Activated naive CD4-positive, alpha-beta T cell treated with anti-CD3 and anti-CD28 coated beads, Interleukin-2, amount 50 U/mL, for 24 hours (primary cell): ENCODE data around the gene LAMC3.

Experiments
- H3K27ac Mint-ChIP-seq: one replicate; pipeline ENCODE4 v1.8.0; 2021; ENCODE audit warnings: mild to moderate bottlenecking, mixed read lengths
- H3K27me3 Mint-ChIP-seq: one replicate; pipeline ENCODE4 v1.8.0; 2021; ENCODE audit warnings: mixed read lengths
- H3K36me3 Mint-ChIP-seq: one replicate; pipeline ENCODE4 v1.8.0; 2021; ENCODE audit warnings: mixed read lengths
- H3K4me1 Mint-ChIP-seq: one replicate; pipeline ENCODE4 v1.8.0; 2021; ENCODE audit warnings: mixed read lengths
- H3K4me3 Mint-ChIP-seq: one replicate; pipeline ENCODE4 v1.8.0; 2021; ENCODE audit warnings: mild to moderate bottlenecking, mixed read lengths
- H3K9me3 Mint-ChIP-seq: one replicate; pipeline ENCODE4 v1.8.0; 2021; ENCODE audit warnings: mixed read lengths

LAMC3 gene

DNA sequence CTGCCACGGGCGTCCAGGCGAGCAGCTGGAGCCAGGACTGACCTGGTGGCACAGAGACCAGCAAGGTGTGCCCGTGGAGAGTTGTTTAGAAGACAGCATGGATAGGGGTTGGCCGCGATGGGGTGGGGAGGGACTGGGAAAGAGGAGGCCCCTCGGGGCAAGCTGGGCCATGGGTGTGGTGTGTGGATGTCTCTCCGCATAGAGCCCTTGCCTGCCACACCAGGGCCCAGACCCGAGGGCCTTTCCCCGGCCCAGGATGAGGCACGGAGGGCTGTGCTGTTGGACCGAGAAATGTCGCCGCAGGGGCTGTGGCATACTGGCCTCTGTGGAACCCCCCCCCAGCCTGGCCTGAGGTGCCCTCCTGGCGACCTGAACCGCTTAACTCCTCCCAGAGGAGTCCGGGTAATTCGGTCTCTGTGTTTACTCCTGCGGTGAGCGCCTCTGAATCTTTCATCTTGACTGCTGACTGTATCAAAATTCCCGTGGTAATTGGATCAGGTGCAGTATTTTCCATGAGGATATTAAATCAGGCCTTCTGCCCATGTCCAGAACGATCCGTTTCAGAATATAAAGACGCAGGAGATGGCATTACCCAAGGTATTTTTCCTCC, 22.5 kb upstream of the LAMC3 start:
- Mint-ChIP-seq H3K36me3 (no peaks in the 10 kb centered on the region), H3K27me3 (no peaks in the 10 kb centered on the region), H3K9me3 (no peaks in the 10 kb centered on the region), H3K27ac (no peak overlapping the region), H3K4me3 (no peak overlapping the region), H3K4me1 (no peaks in the 10 kb centered on the region)

DNA sequence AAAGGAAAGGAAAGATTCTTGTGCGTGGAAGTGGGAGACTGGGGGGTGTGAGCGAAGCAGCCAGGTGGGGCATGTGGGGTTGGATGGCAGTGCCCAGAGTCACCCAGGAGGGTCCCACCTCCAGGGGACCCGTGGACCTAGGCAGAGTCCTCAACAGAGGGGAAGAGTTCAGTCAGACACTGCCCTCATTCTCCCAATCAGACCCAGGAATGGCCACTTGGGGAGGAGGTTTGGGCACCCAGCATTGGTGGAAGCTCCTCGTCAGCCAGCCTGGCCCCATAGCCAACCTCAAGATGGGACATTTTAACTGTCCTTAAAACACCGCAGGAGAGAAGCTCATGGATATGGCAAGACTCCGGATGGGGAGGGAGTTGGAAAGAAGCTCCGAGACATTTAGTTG, 21.9 kb upstream of the LAMC3 start:
- H3K36me3 Mint-ChIP-seq = no peaks in the 10 kb centered on the region

DNA sequence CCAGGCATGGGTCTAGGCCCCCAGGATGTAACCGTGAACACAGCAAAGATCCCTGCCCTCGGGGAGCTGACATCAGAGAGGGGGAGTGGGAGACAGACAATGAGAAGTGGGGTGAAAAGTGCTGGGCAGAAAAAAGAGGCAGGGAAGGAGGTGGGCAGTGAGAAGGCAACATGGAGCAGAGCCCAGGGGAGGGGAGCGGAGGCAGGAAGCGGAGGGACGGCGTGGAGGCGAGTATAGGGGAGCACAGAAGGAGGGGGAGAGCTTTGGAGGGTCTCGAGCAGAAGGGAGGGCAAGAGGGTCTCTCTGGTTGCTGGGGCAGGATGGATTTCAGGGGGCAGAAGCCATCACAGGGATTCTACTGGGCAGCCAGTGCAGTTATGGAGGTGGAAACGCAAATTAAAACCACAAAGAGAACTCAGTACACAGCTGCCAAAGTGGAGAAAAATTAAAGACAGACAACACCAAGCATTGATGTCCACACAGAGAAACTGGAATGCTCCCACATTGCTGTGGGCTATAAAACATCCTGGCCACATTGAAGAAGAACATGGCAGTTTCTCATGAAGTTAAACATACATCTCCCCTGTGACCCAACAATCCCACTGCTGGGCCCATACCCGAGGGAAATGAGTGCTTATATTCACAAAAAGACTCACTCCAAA, 21.1 kb upstream of the LAMC3 start:
- no peaks in the 10 kb centered on the region for H3K4me1 Mint-ChIP-seq
- H3K9me3 Mint-ChIP-seq = no peaks in the 10 kb centered on the region
- no peaks in the 10 kb centered on the region for H3K36me3 Mint-ChIP-seq
- no peak overlapping the region for H3K4me3 Mint-ChIP-seq
- H3K27ac Mint-ChIP-seq = no peak overlapping the region
- no peaks in the 10 kb centered on the region for H3K27me3 Mint-ChIP-seq

More for the DNA sequence above, 21.9 kb upstream of the LAMC3 start:
- H3K9me3 Mint-ChIP-seq = no peaks in the 10 kb centered on the region
- no peaks in the 10 kb centered on the region for H3K27me3 Mint-ChIP-seq
- no peak overlapping the region for H3K4me3 Mint-ChIP-seq
- H3K4me1 Mint-ChIP-seq = no peaks in the 10 kb centered on the region
- H3K27ac Mint-ChIP-seq = no peak overlapping the region

DNA sequence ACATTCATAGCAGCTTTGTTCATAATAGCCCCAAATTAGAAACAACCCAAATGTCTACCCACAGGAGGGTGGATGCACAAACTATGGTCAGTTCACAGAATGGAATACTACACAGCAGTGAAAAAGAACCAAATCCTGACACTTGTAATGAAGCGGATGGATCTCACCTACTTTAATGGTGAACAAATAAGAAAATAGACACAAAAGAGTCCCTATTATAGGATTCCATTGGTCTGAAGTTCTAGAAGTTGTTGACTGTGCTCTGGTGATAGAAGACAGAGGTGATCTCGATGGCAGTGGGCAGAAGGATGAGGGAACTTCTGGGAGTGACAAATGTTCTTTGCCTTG, 20.6 kb upstream of the LAMC3 start:
- Mint-ChIP-seq H3K4me1 (no peaks in the 10 kb centered on the region), H3K27ac (no peak overlapping the region), H3K4me3 (no peak overlapping the region), H3K27me3 (no peaks in the 10 kb centered on the region), H3K9me3 (no peaks in the 10 kb centered on the region), H3K36me3 (no peaks in the 10 kb centered on the region)

DNA sequence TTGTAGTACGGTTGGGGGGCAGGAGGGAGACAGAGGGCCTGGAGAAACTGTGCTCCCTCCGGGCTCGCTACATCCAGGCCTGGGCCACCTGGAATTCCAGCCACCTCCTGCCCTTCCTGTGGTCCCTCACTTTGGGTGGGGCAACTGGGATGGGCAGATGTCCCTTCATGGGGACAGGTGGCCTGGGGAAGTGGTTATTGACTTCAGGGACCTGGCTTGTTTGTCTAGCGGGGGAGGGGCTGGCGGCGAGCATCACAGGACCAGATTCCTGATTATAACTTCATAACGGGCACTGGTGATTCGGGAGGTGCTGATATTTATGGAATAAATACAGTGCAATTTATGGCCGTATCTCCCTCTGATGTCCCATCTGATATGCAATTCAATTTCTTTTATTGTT, 20.1 kb upstream of the LAMC3 start:
- Mint-ChIP-seq H3K27me3 (no peaks in the 10 kb centered on the region), H3K9me3 (no peaks in the 10 kb centered on the region), H3K4me1 (no peaks in the 10 kb centered on the region), H3K27ac (no peak overlapping the region), H3K36me3 (no peaks in the 10 kb centered on the region), H3K4me3 (no peak overlapping the region)

DNA sequence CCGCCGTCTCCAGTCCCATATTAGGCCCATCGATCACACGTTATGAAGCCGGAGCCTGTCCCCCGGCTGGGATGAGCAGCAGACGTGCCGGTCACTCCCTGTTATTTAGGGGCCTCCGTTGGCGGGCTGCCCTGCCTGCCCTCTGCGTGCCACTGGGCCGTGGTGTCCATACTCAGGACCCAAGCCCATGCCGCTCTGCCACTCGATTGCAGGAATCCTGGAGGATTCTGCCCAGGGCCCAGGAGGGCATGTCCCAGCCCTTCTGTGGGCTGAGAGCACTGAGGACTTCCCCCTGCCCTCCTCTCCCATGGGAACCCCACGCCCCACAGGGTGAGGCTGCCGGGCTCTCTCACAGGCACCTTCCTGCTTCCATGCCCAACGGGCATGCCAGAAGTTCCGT, 19.6 kb upstream of the LAMC3 start:
- Mint-ChIP-seq H3K4me1 (no peaks in the 10 kb centered on the region), H3K4me3 (no peak overlapping the region), H3K27ac (no peak overlapping the region), H3K9me3 (no peaks in the 10 kb centered on the region), H3K36me3 (no peaks in the 10 kb centered on the region), H3K27me3 (no peaks in the 10 kb centered on the region)

DNA sequence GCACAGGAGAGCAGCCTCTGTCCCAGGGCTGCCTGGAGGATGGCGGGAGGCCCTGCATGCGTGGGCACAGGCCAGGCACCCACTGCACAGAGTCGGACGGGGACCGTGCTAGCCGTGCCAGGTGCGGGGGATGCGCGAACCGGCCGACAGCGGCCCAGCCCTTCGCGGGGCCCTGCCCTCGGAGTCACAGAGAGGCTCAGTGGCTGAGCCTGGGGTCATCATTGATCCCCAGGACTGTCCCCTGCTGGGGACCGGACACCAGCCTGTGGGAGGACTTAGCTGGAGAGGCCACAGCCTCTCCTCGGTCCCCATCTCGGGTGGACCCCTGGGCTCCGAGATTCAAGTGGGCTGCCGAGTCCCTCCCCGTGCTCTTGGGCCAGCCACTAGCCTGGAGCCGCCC, 19.1 kb upstream of the LAMC3 start:
- no peaks in the 10 kb centered on the region for H3K36me3 Mint-ChIP-seq
- H3K4me3 Mint-ChIP-seq = no peak overlapping the region
- no peaks in the 10 kb centered on the region for H3K27me3 Mint-ChIP-seq
- H3K9me3 Mint-ChIP-seq = no peaks in the 10 kb centered on the region
- H3K4me1 Mint-ChIP-seq = peaks cover 1% of the 10 kb centered on the region
- no peak overlapping the region for H3K27ac Mint-ChIP-seq

DNA sequence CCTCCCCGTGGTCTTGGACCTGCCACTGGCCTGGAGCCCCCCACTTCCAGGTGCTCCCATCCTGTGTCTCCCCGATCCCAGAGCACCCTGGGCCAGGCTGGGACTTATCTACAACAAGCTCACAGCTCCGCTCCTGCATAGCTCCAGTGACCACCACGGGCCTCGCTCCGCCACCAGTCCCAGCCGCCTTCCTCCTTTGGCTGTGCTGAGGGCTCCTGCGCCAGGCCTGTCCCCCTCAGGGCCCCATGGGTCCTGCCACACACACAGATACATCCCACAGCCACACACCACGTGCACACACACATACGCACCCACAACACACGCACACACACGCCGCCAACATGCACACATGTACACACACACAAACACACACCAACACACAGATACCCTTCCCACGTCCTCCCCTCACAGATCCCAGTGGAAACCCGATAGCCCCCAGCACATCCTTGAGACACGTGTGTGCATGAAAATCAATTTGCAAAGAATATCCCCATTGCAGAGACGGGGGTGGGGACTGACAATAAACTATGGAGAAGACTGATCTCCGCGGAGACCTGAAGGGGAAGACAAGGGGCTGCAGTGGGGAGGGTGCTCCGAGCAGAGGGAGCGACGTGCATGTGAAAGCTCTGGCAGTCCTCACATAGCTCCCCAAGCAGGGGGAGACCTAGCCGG, 18.5 kb upstream of the LAMC3 start:
- H3K36me3 Mint-ChIP-seq = no peaks in the 10 kb centered on the region
- no peaks in the 10 kb centered on the region for H3K27me3 Mint-ChIP-seq
- no peak overlapping the region for H3K4me3 Mint-ChIP-seq
- H3K4me1 Mint-ChIP-seq = peaks cover 7% of the 10 kb centered on the region
- H3K27ac Mint-ChIP-seq = no peak overlapping the region
- H3K9me3 Mint-ChIP-seq = no peaks in the 10 kb centered on the region

DNA sequence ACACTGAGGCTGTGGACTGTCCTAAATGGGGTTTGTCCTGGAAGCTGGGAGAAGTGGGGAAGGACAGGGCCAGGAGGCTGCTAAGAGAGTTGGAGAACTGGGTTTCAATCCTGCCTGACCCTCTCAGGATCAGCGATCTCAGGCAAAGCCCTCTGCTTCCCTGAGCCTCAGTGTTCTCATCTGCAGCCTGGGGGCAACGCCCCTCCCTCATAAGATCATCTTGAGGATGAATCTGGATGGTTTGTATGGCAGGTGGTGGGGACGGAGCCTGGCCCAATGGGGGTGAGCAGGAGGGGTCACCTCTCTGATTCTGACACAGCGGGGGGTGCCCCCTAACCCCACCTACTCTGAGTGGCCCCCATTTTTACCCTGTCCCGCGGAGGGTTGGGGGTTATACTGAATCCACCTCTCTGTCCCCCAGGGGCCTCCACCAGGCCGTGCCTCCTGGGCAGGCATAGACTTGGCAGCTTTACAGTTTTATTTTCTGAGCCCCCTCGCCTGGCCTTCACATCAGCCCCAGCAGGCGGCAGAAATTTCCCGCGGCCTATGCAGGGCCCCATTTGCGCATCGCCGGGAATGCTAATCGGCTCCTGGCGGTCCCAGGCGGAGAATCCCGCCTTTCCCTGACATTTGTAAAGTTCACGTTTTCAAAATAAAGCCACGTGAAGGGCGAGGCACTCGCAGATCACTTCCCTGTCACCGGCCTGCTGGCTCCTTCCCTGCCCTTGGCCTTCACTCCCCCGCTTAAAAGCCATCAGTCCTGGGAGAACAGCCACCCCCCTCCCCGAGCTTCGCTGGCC, 17.8 kb upstream of the LAMC3 start:
- Mint-ChIP-seq H3K4me1 (peaks cover 9% of the 10 kb centered on the region), H3K4me3 (no peak overlapping the region), H3K27ac (no peak overlapping the region), H3K9me3 (no peaks in the 10 kb centered on the region), H3K27me3 (no peaks in the 10 kb centered on the region), H3K36me3 (no peaks in the 10 kb centered on the region)

DNA sequence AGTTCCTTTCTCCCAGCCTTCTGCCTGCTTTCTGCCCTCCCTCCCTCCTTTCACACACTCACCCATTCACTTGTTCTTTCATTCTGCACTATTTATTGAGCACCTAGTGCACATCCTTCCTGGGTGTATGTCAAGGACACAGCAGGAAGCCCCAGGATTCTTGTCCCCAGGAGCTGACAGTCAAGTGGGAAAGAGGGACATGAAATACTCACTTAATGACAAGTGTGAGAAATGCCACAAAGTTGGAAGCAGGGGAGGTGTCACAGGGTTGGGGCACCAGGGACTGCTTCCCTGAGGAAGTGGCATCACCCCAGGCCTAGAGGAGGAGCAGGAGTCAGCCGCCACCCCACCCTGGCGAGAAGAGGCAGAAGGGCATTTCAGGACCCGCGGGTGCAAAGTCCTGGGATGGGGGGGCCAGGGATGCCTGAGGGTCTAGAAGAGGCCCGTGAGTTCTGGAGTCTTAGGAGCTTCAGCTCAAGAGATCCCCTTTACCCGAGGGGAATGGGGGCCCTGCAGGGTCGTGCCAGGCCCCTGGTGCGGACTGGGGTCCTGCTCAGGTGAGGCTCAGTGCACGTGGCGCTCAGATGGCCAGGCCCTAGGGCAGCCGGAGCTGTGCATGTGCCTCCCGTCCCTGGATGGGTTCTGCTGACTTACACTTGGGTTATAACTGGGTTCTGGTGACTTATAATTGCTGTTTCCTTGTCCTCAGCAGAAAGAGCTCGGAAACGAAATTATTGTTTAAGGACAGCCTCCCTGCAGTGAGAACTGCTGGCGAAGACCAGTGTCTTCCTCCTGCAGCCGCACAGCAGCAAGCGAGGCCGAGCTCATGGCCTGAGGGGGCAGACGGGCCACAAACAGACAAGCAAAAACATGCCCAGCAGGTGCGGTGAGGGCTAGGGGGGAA, 16.9 kb upstream of the LAMC3 start:
- H3K27ac Mint-ChIP-seq = no peak overlapping the region
- no peaks in the 10 kb centered on the region for H3K9me3 Mint-ChIP-seq
- H3K36me3 Mint-ChIP-seq = no peaks in the 10 kb centered on the region
- H3K4me3 Mint-ChIP-seq = no peak overlapping the region
- no peaks in the 10 kb centered on the region for H3K27me3 Mint-ChIP-seq
- peaks cover 9% of the 10 kb centered on the region for H3K4me1 Mint-ChIP-seq

DNA sequence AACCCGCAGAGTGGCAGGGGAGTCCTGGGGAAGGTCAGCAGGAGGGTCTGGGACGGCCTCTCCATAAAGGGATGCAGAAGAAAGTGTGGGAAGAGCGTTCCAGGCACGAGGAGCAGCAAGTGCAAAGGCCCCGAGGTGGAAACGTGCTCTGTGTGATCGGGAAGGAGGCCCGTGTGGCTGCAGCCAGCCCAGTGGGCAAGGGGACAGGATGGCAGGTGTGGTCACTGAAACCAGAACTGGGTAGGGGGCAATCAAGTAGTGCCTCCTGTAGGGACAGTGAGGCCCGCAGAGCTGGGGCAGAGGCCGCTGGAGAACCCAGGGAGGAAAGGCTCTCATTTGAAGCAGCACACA, 16.3 kb upstream of the LAMC3 start:
- Mint-ChIP-seq H3K9me3 (no peaks in the 10 kb centered on the region), H3K36me3 (no peaks in the 10 kb centered on the region), H3K4me3 (no peak overlapping the region), H3K27me3 (no peaks in the 10 kb centered on the region), H3K27ac (no peak overlapping the region), H3K4me1 (peaks cover 9% of the 10 kb centered on the region)

DNA sequence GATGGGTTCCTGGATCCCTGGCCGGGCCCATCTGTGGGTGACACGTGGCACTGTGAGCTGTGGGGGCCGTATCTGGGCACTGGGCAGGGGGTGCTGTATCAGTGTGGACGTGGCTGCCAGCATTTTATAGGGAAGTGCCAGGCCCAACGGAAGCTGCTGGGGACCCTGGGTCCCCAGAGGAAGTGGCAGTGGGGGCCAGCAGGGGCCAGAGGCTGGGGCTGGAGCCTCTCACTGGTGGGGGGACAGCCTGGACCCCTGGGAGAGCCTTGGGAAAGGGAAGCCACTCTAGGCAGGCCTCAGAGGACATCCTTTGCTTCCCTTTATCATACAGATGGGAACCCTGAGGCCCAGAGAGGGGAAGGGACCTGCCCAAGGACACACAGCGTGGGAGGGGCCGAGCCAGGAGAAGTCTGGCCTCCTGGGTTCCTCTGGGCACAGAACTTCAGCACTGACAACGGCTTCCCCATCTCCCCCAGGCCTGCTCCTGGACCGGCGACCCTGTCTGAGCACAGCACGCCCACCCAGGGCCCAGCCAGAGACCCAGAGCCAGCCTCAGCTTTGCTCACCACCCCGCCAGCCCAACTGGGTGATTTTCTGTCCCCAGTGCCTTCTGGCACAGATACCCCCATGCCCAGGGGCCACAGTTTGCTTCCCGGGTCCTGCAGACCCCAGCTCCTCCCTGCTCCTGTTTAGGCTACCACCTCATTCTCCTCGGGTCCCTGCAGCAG, 15.5 kb upstream of the LAMC3 start:
- Mint-ChIP-seq H3K27ac (no peak overlapping the region), H3K36me3 (no peaks in the 10 kb centered on the region), H3K27me3 (no peaks in the 10 kb centered on the region), H3K4me1 (peaks cover 9% of the 10 kb centered on the region), H3K4me3 (no peak overlapping the region), H3K9me3 (no peaks in the 10 kb centered on the region)

DNA sequence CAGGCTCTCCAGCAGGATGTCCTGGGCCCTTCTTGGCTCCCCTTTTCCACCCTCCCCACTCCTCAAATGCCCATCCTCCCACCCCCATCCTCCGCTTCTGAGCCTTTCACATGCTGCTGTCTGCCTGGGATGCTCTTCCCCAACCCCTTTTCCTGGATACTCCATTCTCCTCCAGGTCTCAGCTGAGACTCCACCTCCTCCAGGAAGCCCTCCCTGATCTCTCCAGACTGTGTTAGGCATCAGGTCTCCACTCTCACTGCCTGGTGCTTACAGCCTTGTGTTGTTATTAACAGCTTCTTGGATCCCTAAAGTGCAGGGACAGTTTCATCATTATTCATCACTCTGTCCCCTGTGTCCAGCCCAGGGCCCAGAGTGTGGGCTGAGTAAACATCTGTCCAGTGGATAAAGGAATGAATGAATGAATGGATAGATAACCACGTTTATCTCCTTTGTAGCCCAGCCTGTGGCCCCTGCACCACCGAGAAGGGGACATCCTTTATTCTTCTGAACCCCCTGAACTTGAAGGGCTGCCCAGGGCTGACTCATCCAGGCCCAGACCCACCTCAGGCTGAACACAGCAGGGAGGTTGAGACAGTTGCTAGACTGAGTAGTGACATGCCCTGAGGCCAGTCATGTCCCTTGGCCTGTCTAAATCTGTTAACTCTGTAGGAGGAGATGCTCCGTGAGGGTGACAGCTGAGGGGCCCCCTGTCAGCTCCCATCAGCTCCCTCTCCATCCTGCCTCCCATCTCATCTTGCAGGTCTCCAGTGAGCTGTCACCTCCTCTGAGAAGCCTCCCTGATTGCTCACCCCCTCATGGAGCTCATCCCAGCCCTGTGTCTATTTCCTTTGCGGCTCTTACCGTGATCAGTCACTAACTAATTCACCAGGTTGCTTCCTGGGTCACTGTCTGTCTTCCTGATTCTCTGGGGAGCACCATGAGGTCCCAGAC, 14.6 kb upstream of the LAMC3 start:
- Mint-ChIP-seq H3K4me3 (no peak overlapping the region), H3K27ac (no peak overlapping the region), H3K9me3 (no peaks in the 10 kb centered on the region), H3K27me3 (peaks cover 5% of the 10 kb centered on the region), H3K4me1 (peaks cover 9% of the 10 kb centered on the region), H3K36me3 (no peaks in the 10 kb centered on the region)
